Astrocyte (in vitro differentiated cells and primary cell): Measurements from ENCODE around the gene MICAL3. TPM values are rescaled to one million over a fixed set of nuclear protein-coding genes. Genes with fewer than 3 reads are reported as not detected.
"Not testable (repeated sequence)": the region's sequence is repeated elsewhere in the genome, so short reads cannot be mapped to it uniquely, and the experiment has no call there.

ENCODE experiments used
- DNase-seq: peaks from one replicate; pipeline ENCODE4 v3.0.0-alpha.2; 2010; ENCODE audit warnings: low read depth
- FAIRE-seq: peaks from 2 replicates; lab custom pipeline; 2011; peaks lifted over from hg19 to GRCh38; lab: Jason Lieb, UNC
- H2AFZ ChIP-seq: 2 replicates; pipeline ENCODE4 v1.6.0; 2012; ENCODE audit warnings: low read depth, low read length, inconsistent platforms
- H3K27ac ChIP-seq: 2 replicates; pipeline ENCODE4 v1.5.1; 2011; ENCODE audit warnings: low read depth, low read length, inconsistent platforms
- H3K27me3 ChIP-seq: 2 replicates; pipeline ENCODE4 v1.6.0; 2011; ENCODE audit warnings: low read length, inconsistent platforms; ENCODE audit not compliant: insufficient read depth
- H3K36me3 ChIP-seq: 2 replicates; pipeline ENCODE4 v1.5.1; 2011; ENCODE audit warnings: low read length, inconsistent platforms; ENCODE audit not compliant: insufficient read depth
- H3K4me1 ChIP-seq: 2 replicates; pipeline ENCODE4 v1.5.1; 2011; ENCODE audit warnings: low read length, inconsistent platforms; ENCODE audit not compliant: insufficient read depth
- H3K4me2 ChIP-seq: 2 replicates; pipeline ENCODE4 v1.6.0; 2012; ENCODE audit warnings: low read length, inconsistent platforms
- H3K4me3 ChIP-seq: 2 replicates; pipeline ENCODE4 v1.5.1; 2011; ENCODE audit warnings: low read depth, mild to moderate bottlenecking, low read length, inconsistent platforms; ENCODE audit not compliant: insufficient read depth
- H3K79me2 ChIP-seq: 2 replicates; pipeline ENCODE4 v1.6.0; 2012; ENCODE audit warnings: mild to moderate bottlenecking, low read length, inconsistent platforms; ENCODE audit not compliant: insufficient read depth
- H3K9ac ChIP-seq: 2 replicates; pipeline ENCODE4 v1.6.0; 2012; ENCODE audit warnings: mild to moderate bottlenecking, low read length, inconsistent platforms
- H3K9me3 ChIP-seq: 2 replicates; pipeline ENCODE4 v1.5.1; 2012; ENCODE audit warnings: low read depth, mild to moderate bottlenecking, low read length, inconsistent platforms; ENCODE audit not compliant: insufficient read depth
- H4K20me1 ChIP-seq: 2 replicates; pipeline ENCODE4 v1.6.0; 2012; ENCODE audit warnings: low read length, inconsistent platforms; ENCODE audit not compliant: insufficient read depth
- H3K27ac Mint-ChIP-seq: one replicate; pipeline ENCODE4 v1.8.0; 2021; ENCODE audit warnings: mild to moderate bottlenecking, mixed read lengths; ENCODE audit not compliant: unreplicated experiment
- H3K27me3 Mint-ChIP-seq: one replicate; pipeline ENCODE4 v1.8.0; 2021; ENCODE audit warnings: low read depth, mixed read lengths; ENCODE audit not compliant: unreplicated experiment
- H3K36me3 Mint-ChIP-seq: one replicate; pipeline ENCODE4 v1.8.0; 2021; ENCODE audit warnings: low read depth, mixed read lengths; ENCODE audit not compliant: unreplicated experiment
- H3K4me1 Mint-ChIP-seq: one replicate; pipeline ENCODE4 v1.8.0; 2021; ENCODE audit warnings: low read depth, mixed read lengths; ENCODE audit not compliant: unreplicated experiment
- H3K4me3 Mint-ChIP-seq: one replicate; pipeline ENCODE4 v1.8.0; 2021; ENCODE audit warnings: mild to moderate bottlenecking, moderate library complexity, mixed read lengths; ENCODE audit not compliant: unreplicated experiment
- H3K9me3 Mint-ChIP-seq: one replicate; pipeline ENCODE4 v1.8.0; 2021; ENCODE audit warnings: mild to moderate bottlenecking, mixed read lengths; ENCODE audit not compliant: unreplicated experiment
- CTCF ChIP-seq: IDR thresholded peaks from 2 replicates; pipeline ENCODE4 v1.5.1; 2011; ENCODE audit warnings: low read depth, mild to moderate bottlenecking, inconsistent platforms, low read length, moderate library complexity; ENCODE audit not compliant: insufficient read depth
- EZH2 ChIP-seq: IDR thresholded peaks from 2 replicates; pipeline ENCODE4 v1.6.1; 2012; ENCODE audit warnings: mild to moderate bottlenecking, low read length, inconsistent platforms; ENCODE audit not compliant: insufficient read depth
- total RNA-seq: library from RNA; stranded (reverse); gene quantifications from 2 replicates; pipeline ENCODE4 v1.2.1, GENCODE V29; 2021

The MICAL3 gene
- total RNA-seq, 1 donor from 2014 or later, result 113 TPM

GRCh38 chr22:17764036-17764435 is 260.3 kb downstream of the MICAL3 start:
- Histone ChIP-seq H3K4me3 (no peak overlapping the region), H3K9ac (no peak overlapping the region), H3K9me3 (no peaks in the 10 kb centered on the region), H3K36me3 (no peaks in the 10 kb centered on the region), H3K4me2 (no peak overlapping the region), H3K27ac (no peak overlapping the region), H3K79me2 (peaks cover 34% of the 10 kb centered on the region), H3K4me1 (no peaks in the 10 kb centered on the region), H3K27me3 (no peaks in the 10 kb centered on the region), H4K20me1 (peaks cover 51% of the 10 kb centered on the region), H2AFZ (no peak overlapping the region)
- H3K36me3 Mint-ChIP-seq, result no peaks in the 10 kb centered on the region
- no peaks in the 10 kb centered on the region for H3K27me3 Mint-ChIP-seq
- FAIRE-seq (no peak), DNase-seq (no peak)
- no peaks in the 10 kb centered on the region for H3K9me3 Mint-ChIP-seq
- no peak overlapping the region for H3K27ac Mint-ChIP-seq
- H3K4me1 Mint-ChIP-seq, result no peaks in the 10 kb centered on the region
- TF ChIP-seq EZH2, result no peak
- no peak for TF ChIP-seq CTCF
- H3K4me3 Mint-ChIP-seq, result no peak overlapping the region

GRCh38 chr22:17763442-17763841 is 260.9 kb downstream of the MICAL3 start:
- not testable (repeated sequence) for H3K27ac ChIP-seq, H3K4me1 Mint-ChIP-seq, FAIRE-seq, H3K4me3 Mint-ChIP-seq, H3K36me3 ChIP-seq, H3K27ac Mint-ChIP-seq, H3K9ac ChIP-seq, H3K36me3 Mint-ChIP-seq, H2AFZ ChIP-seq, DNase-seq, H3K4me2 ChIP-seq, H3K4me3 ChIP-seq, H3K4me1 ChIP-seq, H3K27me3 Mint-ChIP-seq, H3K9me3 ChIP-seq, H3K27me3 ChIP-seq, H3K9me3 Mint-ChIP-seq
- Histone ChIP-seq H4K20me1 (peaks cover 51% of the 10 kb centered on the region), H3K79me2 (peaks cover 34% of the 10 kb centered on the region)

- Mint-ChIP-seq H3K36me3 (no peaks in the 10 kb centered on the region), H3K4me1 (no peaks in the 10 kb centered on the region), H3K27me3 (no peaks in the 10 kb centered on the region), H3K27ac (no peak overlapping the region), H3K4me3 (no peak overlapping the region), H3K9me3 (no peaks in the 10 kb centered on the region)
- FAIRE-seq (no peak), DNase-seq (no peak)
- no peak overlapping the region for H3K27ac ChIP-seq
- peaks cover 52% of the 10 kb centered on the region for H4K20me1 ChIP-seq
- no peak overlapping the region for H3K4me2 ChIP-seq
- H3K9ac ChIP-seq, result no peak overlapping the region
- no peaks in the 10 kb centered on the region for H3K9me3 ChIP-seq
- H3K36me3 ChIP-seq, result no peaks in the 10 kb centered on the region
- H3K79me2 ChIP-seq, result peaks cover 29% of the 10 kb centered on the region
- no peaks in the 10 kb centered on the region for H3K4me1 ChIP-seq
- no peak overlapping the region for H3K4me3 ChIP-seq
- H2AFZ ChIP-seq, result no peak overlapping the region
- TF ChIP-seq CTCF (no peak), EZH2 (no peak)
- no peaks in the 10 kb centered on the region for H3K27me3 ChIP-seq
Observed at GRCh38 chr22:17761138-17761488, 263.2 kb downstream of the MICAL3 start.
